Measurements from ENCODE around the gene KCNIP1.

KCNIP1 gene

DNA sequence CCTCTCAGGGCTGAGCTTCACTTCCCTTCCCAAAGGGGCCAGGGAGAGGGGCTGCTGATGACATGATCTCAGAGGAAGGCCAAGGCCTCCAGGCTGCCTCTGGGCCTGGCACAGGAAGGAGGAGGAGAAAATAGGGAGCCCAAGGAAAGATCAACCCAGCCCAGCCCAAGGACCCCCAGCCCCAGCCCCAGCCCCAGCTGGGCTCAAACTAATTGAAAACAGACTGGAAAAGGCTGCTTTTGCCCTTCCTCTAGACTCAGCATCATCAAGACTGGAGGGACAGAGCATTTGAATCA, 18.3 kb upstream of the KCNIP1 start:
- in situ Hi-C loops (cut with HindIII; ENCODE audit: low pct_unique_long_range_greater_than_20kb, low sequenced_read_pairs), result no loop called here
- no peak for DNase-seq (ENCODE audit: low read depth in 1 of 2, low spot score in 1 of 2)
- no peak for TF ChIP-seq JUND (IDR thresholded peaks at IDR 0.05; ENCODE audit: low read depth)

DNA sequence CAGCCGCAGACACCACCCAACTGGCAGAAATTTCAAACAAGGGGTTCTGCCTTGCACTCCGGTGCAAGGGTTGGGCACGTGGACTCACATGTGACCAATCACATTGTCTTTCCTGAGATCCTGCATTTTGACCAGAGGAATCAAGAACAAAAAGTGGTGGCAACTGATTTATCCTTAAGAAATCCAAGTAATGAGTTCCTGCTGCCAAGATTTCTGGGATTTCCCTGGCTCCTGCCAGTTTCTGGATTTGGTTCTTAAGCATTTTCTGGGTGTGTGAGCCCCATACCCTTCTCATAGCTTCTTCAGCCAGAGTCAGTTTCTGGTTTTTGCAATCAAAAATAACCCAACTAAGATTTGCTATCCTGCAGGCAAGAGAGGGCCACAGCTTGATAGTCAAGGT, 17.4 kb upstream of the KCNIP1 start:
- no peak for TF ChIP-seq JUND (IDR thresholded peaks at IDR 0.05; ENCODE audit: low read depth)
- no peak for DNase-seq (ENCODE audit: low read depth in 1 of 2, low spot score in 1 of 2)
- in situ Hi-C loops (cut with HindIII; ENCODE audit: low pct_unique_long_range_greater_than_20kb, low sequenced_read_pairs), result no loop called here

DNA sequence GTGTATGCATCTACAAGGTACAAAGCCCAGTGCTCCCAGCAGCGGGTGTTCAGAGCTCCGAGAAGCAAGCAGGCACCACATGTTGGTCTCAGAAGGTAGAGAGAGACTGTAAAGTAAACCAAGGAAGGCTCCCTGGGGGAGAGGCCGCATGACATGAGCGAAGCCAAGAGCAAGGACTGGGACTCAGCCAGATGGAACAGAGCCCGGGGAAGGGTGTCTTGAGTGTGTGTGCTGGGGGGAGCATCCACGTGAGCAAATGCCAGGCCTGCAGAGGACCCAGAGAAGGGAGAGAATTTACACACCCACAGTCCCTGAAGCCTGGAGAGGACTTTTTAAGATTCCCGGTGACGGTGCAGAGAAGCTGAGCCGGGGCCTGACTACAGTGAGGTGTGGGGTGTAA, 15.2 kb upstream of the KCNIP1 start:
- in situ Hi-C loops (cut with HindIII; ENCODE audit: low pct_unique_long_range_greater_than_20kb, low sequenced_read_pairs), result no loop called here
- no peak for TF ChIP-seq JUND (IDR thresholded peaks at IDR 0.05; ENCODE audit: low read depth)
- no peak for DNase-seq (ENCODE audit: low read depth in 1 of 2, low spot score in 1 of 2)

GRCh38 chr5:170489199-170489598, 14.6 kb upstream of the KCNIP1 start:
- no peak for TF ChIP-seq JUND (IDR thresholded peaks at IDR 0.05; ENCODE audit: low read depth)

GRCh38 chr5:170490381-170490780, 13.4 kb upstream of the KCNIP1 start:
- no peak for TF ChIP-seq JUND (IDR thresholded peaks at IDR 0.05; ENCODE audit: low read depth)
- DNase-seq (ENCODE audit: low read depth in 1 of 2, low spot score in 1 of 2), result no peak
- in situ Hi-C loops (cut with HindIII; ENCODE audit: low pct_unique_long_range_greater_than_20kb, low sequenced_read_pairs), result no loop called here

More at GRCh38 chr5:170489199-170489598, 14.6 kb upstream of the KCNIP1 start:
- in situ Hi-C loops (cut with HindIII; ENCODE audit: low pct_unique_long_range_greater_than_20kb, low sequenced_read_pairs), result no loop called here
- DNase-seq (ENCODE audit: low read depth in 1 of 2, low spot score in 1 of 2), result no peak

DNA sequence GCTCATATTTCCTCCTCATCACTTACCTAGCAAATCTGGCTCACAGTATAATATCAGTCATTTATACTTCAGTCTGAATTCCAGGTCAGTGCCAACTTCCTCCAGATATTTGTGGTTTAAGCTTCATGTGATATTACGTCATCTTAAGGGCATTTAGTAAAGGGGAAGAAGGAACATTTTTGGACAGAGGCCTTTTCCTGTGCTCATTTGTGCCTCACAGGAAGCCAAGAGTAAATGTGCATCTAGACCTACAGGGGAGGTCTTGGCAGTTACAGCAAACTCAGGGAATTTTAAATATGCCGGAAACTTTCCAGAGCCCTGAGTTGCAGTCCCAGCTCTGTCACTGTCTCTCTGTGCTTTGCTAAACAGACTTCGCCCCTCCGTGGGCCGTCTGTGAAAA, 12.3 kb upstream of the KCNIP1 start:
- peak in 1 of 2 experiments; percentile 54 for DNase-seq (ENCODE audit: low read depth in 1 of 2, low spot score in 1 of 2)
- no peak for TF ChIP-seq JUND (IDR thresholded peaks at IDR 0.05; ENCODE audit: low read depth)
- in situ Hi-C loops (cut with HindIII; ENCODE audit: low pct_unique_long_range_greater_than_20kb, low sequenced_read_pairs), result no loop called here

DNA sequence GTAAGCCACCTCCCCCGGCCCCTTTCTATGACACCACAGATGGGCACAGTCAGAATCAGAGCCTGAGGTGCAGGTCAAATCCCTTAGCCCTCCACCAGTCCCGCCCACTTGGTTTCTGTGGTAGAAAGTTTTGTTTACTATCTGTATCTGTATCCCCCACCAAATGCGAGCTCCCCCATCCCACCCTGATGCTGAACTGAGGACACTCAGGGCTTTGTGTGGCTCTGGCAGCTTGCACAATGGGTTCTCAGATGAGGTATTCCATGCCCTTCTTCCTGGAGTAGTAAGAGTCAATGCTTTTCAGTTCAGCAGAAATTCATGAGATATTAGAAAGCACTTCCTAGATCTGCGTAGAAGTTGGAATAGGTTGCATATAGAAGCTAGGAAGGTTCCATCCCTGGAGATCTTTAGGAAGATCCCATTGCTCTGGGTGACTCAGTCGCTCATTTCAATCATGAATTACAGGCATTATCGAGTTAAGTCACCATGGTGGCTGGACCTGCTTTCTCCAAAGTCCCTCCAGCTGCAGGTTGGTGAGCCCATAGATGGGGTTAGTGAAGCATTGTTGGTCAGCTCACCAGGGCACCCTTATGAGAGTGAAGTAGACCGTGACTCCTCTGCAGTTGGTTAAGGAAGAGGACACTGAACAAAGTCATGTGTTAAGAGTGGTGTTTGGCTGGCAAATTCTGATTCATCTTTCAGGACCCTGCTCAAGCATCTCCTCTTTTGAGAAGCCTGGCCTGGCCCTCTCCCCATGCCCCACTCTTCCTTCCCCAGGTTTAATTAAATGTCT, 10.6 kb upstream of the KCNIP1 start:
- in situ Hi-C loops (cut with HindIII; ENCODE audit: low pct_unique_long_range_greater_than_20kb, low sequenced_read_pairs), result no loop called here
- no peak for TF ChIP-seq JUND (IDR thresholded peaks at IDR 0.05; ENCODE audit: low read depth)
- DNase-seq (ENCODE audit: low read depth in 1 of 2, low spot score in 1 of 2), result no peak

DNA sequence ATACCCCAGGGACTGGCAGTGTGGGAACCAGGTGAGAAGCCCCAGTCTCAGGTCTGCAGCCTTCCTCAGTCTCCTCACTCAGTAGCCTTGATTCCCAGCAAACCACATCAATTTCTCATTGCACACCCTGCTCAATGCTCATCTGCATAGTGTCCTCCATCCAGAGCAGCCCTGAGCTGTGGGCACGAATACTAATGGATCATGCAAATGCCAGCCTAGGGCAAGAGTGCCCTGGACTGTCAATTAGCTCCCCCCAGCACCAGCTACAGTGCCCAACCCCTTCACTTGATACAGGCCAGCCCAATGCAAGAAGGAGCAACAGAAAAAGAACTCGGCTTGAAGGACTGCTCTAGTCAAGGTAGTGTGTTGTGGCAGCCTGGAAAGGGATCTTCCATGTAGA, 9.8 kb upstream of the KCNIP1 start:
- DNase-seq (ENCODE audit: low read depth in 1 of 2, low spot score in 1 of 2), result no peak
- TF ChIP-seq JUND (IDR thresholded peaks at IDR 0.05; ENCODE audit: low read depth), result no peak
- in situ Hi-C loops (cut with HindIII; ENCODE audit: low pct_unique_long_range_greater_than_20kb, low sequenced_read_pairs), result no loop called here

GRCh38 chr5:170495825-170496661, 7.8 kb upstream of the KCNIP1 start:
- no peak for DNase-seq (ENCODE audit: low read depth in 1 of 2, low spot score in 1 of 2)
- in situ Hi-C loops (cut with HindIII; ENCODE audit: low pct_unique_long_range_greater_than_20kb, low sequenced_read_pairs), result no loop called here
- no peak for TF ChIP-seq JUND (IDR thresholded peaks at IDR 0.05; ENCODE audit: low read depth)

- no peak for DNase-seq (ENCODE audit: low read depth in 1 of 2, low spot score in 1 of 2)
- in situ Hi-C loops (cut with HindIII; ENCODE audit: low pct_unique_long_range_greater_than_20kb, low sequenced_read_pairs), result no loop called here
- no peak for TF ChIP-seq JUND (IDR thresholded peaks at IDR 0.05; ENCODE audit: low read depth)
Observed at GRCh38 chr5:170496662-170497028, 7.2 kb upstream of the KCNIP1 start.

DNA sequence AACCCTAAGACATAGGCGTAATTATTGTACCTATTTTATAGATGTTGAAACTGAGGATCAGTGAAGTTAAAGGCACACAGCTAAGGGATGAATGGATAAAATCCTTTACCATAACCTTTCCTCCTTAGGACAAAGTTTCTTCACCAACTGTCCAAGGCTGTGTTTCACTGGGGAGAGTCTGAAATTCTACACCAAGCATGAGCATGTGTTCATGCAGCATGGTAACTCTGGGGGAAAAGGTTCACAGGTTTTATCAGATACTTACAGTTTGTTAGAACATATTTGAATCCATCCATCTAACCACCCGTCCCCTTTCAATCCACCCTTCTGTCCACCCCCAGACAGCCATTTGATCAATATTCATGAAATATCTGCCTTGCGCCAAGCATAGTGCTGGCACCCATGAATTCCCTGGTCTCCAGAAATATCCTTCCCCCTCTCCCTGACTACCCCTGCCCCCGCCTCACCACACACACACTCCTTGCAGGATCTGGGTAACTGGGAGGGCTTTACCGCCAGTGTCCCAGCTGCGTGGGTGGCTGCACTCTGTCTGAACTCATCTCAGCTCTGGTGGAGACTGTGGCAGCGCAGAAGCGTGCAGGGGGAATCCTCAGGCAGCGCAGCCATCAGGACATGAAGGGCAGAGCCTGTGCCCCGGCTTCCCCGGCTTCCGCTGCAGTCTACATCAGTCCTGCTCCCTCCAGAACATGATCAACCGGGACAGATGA, 6.3 kb upstream of the KCNIP1 start:
- no peak for TF ChIP-seq JUND (IDR thresholded peaks at IDR 0.05; ENCODE audit: low read depth)
- in situ Hi-C loops (cut with HindIII; ENCODE audit: low pct_unique_long_range_greater_than_20kb, low sequenced_read_pairs), result no loop called here
- DNase-seq (ENCODE audit: low read depth in 1 of 2, low spot score in 1 of 2), result no peak

DNA sequence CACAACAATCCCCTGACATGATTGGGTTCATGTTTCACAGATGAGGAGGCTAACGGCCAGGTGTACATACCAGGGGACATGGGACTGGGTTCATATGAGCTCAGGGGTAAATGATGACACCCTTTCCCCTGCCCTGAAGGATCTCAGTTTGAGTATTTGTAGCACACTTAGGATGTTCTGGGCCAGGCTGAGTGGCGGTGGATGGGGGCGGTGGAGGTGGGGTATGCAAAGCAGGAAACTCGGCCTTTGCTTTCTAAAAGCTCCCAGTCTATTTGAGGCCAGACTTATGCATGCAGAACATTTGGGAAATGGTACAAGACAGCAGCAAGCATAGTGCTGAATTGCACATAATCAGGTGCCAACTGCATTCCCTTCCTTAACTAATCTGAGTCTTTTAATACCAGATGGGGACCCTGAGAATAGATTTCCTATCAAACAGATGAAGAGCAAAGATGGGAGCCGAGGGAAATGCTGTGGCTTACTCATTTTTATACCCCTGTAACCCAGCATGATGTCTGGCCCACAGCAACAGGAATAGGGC, 4.9 kb upstream of the KCNIP1 start:
- in situ Hi-C loops (cut with HindIII; ENCODE audit: low pct_unique_long_range_greater_than_20kb, low sequenced_read_pairs), result no loop called here
- no peak for TF ChIP-seq JUND (IDR thresholded peaks at IDR 0.05; ENCODE audit: low read depth)
- no peak for DNase-seq (ENCODE audit: low read depth in 1 of 2, low spot score in 1 of 2)

DNA sequence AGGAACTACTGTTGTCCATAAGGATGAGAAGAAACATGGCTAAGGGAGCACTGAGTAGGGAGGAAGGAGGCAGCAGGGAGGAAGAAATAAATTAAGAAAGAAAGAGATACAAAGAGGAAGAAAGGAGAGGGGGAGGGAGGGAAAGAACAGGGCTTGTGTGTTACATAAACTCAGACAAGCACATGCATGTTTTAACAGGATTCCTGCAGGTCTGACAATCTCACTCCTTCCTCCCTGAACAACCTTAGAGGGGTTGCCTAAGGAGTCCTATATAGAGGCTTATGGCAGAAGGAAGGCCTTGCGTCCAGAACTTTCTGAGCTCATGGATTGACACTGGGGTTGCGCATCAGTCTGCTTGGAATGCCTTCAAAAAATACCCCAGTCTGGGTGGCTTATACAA, 4.2 kb upstream of the KCNIP1 start:
- no peak for TF ChIP-seq JUND (IDR thresholded peaks at IDR 0.05; ENCODE audit: low read depth)
- DNase-seq (ENCODE audit: low read depth in 1 of 2, low spot score in 1 of 2), result no peak
- in situ Hi-C loops (cut with HindIII; ENCODE audit: low pct_unique_long_range_greater_than_20kb, low sequenced_read_pairs), result no loop called here

Data from T47D (cell line).